Measurements from ENCODE around the gene NUP153. TPM values are rescaled to one million over a fixed set of nuclear protein-coding genes. Genes with fewer than 3 reads are reported as not detected.

NUP153 gene
- total RNA-seq, 2 experiments from 2014 or later = 72.5 to 88.0 TPM

GRCh38 chr6:17632934-17633333 lies 73.8 kb downstream of the NUP153 start:
- Histone ChIP-seq H3K79me2 (ENCODE audit: insufficient read depth, low read depth, low read length) (peaks cover 79% of the 10 kb centered on the region), H2AFZ (ENCODE audit: low read length) (no peak overlapping the region), H3K27ac (ENCODE audit: low read depth, low read length, poor library complexity, severe bottlenecking) (no peak overlapping the region), H3K9me3 (ENCODE audit: low read length) (no peaks in the 10 kb centered on the region), H3K4me2 (ENCODE audit: low read length) (no peak overlapping the region), H3K36me3 (ENCODE audit: insufficient read depth, low read length) (peaks cover 98% of the 10 kb centered on the region), H3K4me3 (ENCODE audit: low read depth, low read length, poor library complexity, severe bottlenecking) (no peak overlapping the region), H3K9me2 (ENCODE audit: insufficient read depth, low read length) (no peaks in the 10 kb centered on the region), H3K4me1 (ENCODE audit: insufficient read depth, low read length, poor library complexity, severe bottlenecking) (peaks cover 19% of the 10 kb centered on the region), H4K20me1 (ENCODE audit: insufficient read depth, low read length) (peaks cover 27% of the 10 kb centered on the region)
- no peak for DNase-seq (ENCODE audit: low spot score)
- intact Hi-C loops (cut with micrococcal nuclease; ENCODE audit: unreplicated experiment) = no loop called here
- POLR2A ChIA-PET = interaction anchor here (0.6 to 1.8 kb wide), 5 partner anchors 13 to 70 kb away, joined by 3 to 8 read pairs (median 5); no protein-coding TSS in a partner anchor
- CTCF ChIA-PET (ENCODE audit: unreplicated experiment) = no interaction called here
- TSS peak; percentile 31 for BruUV-seq (replicated peaks)
- TF ChIP-seq, protein P1, sequence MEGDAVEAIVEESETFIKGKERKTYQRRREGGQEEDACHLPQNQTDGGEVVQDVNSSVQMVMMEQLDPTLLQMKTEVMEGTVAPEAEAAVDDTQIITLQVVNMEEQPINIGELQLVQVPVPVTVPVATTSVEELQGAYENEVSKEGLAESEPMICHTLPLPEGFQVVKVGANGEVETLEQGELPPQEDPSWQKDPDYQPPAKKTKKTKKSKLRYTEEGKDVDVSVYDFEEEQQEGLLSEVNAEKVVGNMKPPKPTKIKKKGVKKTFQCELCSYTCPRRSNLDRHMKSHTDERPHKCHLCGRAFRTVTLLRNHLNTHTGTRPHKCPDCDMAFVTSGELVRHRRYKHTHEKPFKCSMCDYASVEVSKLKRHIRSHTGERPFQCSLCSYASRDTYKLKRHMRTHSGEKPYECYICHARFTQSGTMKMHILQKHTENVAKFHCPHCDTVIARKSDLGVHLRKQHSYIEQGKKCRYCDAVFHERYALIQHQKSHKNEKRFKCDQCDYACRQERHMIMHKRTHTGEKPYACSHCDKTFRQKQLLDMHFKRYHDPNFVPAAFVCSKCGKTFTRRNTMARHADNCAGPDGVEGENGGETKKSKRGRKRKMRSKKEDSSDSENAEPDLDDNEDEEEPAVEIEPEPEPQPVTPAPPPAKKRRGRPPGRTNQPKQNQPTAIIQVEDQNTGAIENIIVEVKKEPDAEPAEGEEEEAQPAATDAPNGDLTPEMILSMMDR (conservative IDR thresholded peaks at IDR 0.05; ENCODE audit: low read length) = no peak

GRCh38 chr6:17630511-17631073 lies 76.1 kb downstream of the NUP153 start:
- Histone ChIP-seq H3K27ac (ENCODE audit: low read depth, low read length, poor library complexity, severe bottlenecking) (no peak overlapping the region), H3K4me1 (ENCODE audit: insufficient read depth, low read length, poor library complexity, severe bottlenecking) (peaks cover 19% of the 10 kb centered on the region), H3K36me3 (ENCODE audit: insufficient read depth, low read length) (peaks cover 98% of the 10 kb centered on the region), H3K9me2 (ENCODE audit: insufficient read depth, low read length) (no peaks in the 10 kb centered on the region), H3K9me3 (ENCODE audit: low read length) (no peaks in the 10 kb centered on the region), H4K20me1 (ENCODE audit: insufficient read depth, low read length) (peaks cover 30% of the 10 kb centered on the region), H3K79me2 (ENCODE audit: insufficient read depth, low read depth, low read length) (peaks cover 82% of the 10 kb centered on the region), H3K4me2 (ENCODE audit: low read length) (no peak overlapping the region), H3K4me3 (ENCODE audit: low read depth, low read length, poor library complexity, severe bottlenecking) (no peak overlapping the region), H2AFZ (ENCODE audit: low read length) (no peak overlapping the region)
- no peak for DNase-seq (ENCODE audit: low spot score)
- POLR2A ChIA-PET = interaction anchor here (0.6 to 1.4 kb wide), 5 partner anchors 19 to 72 kb away, joined by 3 to 10 read pairs (median 5); no protein-coding TSS in a partner anchor
- TF ChIP-seq, protein P1 (conservative IDR thresholded peaks at IDR 0.05; ENCODE audit: low read length) = no peak
- TF ChIP-seq EZH2phosphoT487 (IDR thresholded peaks at IDR 0.05; ENCODE audit: borderline replicate concordance, low read depth, low read length) = no peak
- CTCF ChIA-PET (ENCODE audit: unreplicated experiment) = no interaction called here
- BruUV-seq (replicated peaks) = no TSS peak
- intact Hi-C loops (cut with micrococcal nuclease; ENCODE audit: unreplicated experiment) = no loop called here

DNA sequence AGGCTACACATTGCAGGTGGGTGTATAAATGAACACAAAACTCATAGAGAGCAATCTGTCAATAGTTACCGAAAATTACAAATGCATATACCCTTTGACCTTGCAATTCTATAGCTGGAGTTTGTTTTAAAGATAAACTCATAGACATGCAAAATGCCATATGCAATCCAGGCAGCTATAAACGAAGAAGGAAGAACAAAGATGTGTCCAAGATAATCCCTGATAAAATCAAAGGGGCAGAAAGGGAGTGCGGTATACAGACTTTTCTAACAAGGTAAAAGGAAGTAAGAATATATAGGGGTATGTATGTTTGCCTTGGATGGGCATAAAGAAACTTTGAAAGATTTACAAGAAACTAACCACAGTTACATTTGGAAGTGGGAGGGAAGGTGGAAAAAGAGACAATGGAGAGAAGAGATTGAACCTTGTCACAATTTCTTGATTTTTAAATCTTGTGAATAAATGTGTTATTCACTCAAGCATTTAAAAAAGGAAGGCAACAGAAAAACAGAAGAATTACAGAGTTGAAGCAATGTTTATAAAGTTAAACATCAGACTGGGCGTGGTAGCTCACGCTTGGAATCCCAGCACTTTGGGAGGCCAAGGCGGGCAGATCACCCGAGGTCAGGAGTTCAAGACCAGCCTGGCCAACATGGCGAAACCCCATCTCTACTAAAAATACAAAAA lies 76.8 kb downstream of the NUP153 start:
- intact Hi-C loops (cut with micrococcal nuclease; ENCODE audit: unreplicated experiment) = no loop called here

More for the DNA sequence above, 76.8 kb downstream of the NUP153 start:
- H3K79me2 ChIP-seq (ENCODE audit: insufficient read depth, low read depth, low read length) = peaks cover 84% of the 10 kb centered on the region
- no TSS peak for BruUV-seq (replicated peaks)
- H4K20me1 ChIP-seq (ENCODE audit: insufficient read depth, low read length) = peaks cover 30% of the 10 kb centered on the region
- TF ChIP-seq, protein P1 (conservative IDR thresholded peaks at IDR 0.05; ENCODE audit: low read length) = no peak
- TF ChIP-seq EZH2phosphoT487 (IDR thresholded peaks at IDR 0.05; ENCODE audit: borderline replicate concordance, low read depth, low read length) = no peak
- no peak overlapping the region for H3K4me2 ChIP-seq (ENCODE audit: low read length)
- H3K27ac ChIP-seq (ENCODE audit: low read depth, low read length, poor library complexity, severe bottlenecking) = peak overlapping the region; percentile 20
- ChIA-PET CTCF (ENCODE audit: unreplicated experiment) (no interaction called here), POLR2A (interaction anchor here (0.6 to 1.4 kb wide), 4 partner anchors 19 to 70 kb away, joined by 3 to 10 read pairs (median 4); no protein-coding TSS in a partner anchor)
- no peaks in the 10 kb centered on the region for H3K9me2 ChIP-seq (ENCODE audit: insufficient read depth, low read length)
- no peak overlapping the region for H3K4me3 ChIP-seq (ENCODE audit: low read depth, low read length, poor library complexity, severe bottlenecking)
- no peaks in the 10 kb centered on the region for H3K9me3 ChIP-seq (ENCODE audit: low read length)
- no peak for DNase-seq (ENCODE audit: low spot score)
- H2AFZ ChIP-seq (ENCODE audit: low read length) = no peak overlapping the region
- H3K4me1 ChIP-seq (ENCODE audit: insufficient read depth, low read length, poor library complexity, severe bottlenecking) = peaks cover 19% of the 10 kb centered on the region
- H3K36me3 ChIP-seq (ENCODE audit: insufficient read depth, low read length) = peaks cover 99% of the 10 kb centered on the region

All from OCI-LY7 (cell line).